Sigmoid colon (tissue), 4 donors: Measurements from ENCODE around the gene NR3C2.

ENCODE experiments used
- EP300 ChIP-seq, 4 donors: sonication (generic); formaldehyde crosslinking; IDR thresholded peaks; one replicate each; pipeline ENCODE4 v1.6.1; 2017; ENCODE audit warnings: antibody characterized with exemption in 4 of 4
- POLR2A ChIP-seq, 2 donors: fragments of 450-650 bp; IDR thresholded peaks; one replicate each; pipeline ENCODE4 v1.6.1; 2016; ENCODE audit warnings: antibody characterized with exemption in 2 of 2, mild to moderate bottlenecking in 2 of 2, moderate library complexity in 2 of 2
- POLR2AphosphoS5 ChIP-seq, 4 donors: sonication (generic); formaldehyde crosslinking; IDR thresholded peaks; one replicate each; pipeline ENCODE4 v1.6.1; 2017; ENCODE audit warnings: antibody characterized with exemption in 4 of 4
- TF ChIP-seq, protein P1 (sequence below), 4 experiments: fragments of 450-650 bp in 3 of 4; fragments of 200-600 bp in 1 of 4; IDR thresholded peaks; one replicate each; pipeline ENCODE4 v1.5.1; 2016 to 2019; ENCODE audit warnings: antibody characterized with exemption in 4 of 4, mild to moderate bottlenecking in 3 of 4, moderate library complexity in 2 of 4

DNA sequence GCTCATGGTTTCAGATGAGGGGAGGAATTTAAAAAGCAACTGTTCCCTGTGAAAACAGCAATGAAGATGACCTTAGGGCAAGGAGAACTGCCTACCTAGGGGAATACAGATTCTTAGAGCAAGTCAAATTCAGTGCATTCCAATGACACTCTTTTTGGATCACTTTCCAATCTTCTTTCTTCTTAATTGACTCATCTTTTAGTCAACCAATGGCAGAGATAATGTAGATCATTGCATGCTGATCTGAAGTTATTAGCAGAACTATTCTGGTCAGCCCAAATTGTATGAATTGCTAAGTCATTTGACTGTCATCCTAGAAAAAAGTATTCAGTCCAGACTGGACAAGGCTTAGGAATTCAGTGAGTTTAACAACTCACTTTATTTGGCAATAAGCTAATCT lies 12.6 kb upstream of the NR3C2 start:
- TF ChIP-seq, protein P1, sequence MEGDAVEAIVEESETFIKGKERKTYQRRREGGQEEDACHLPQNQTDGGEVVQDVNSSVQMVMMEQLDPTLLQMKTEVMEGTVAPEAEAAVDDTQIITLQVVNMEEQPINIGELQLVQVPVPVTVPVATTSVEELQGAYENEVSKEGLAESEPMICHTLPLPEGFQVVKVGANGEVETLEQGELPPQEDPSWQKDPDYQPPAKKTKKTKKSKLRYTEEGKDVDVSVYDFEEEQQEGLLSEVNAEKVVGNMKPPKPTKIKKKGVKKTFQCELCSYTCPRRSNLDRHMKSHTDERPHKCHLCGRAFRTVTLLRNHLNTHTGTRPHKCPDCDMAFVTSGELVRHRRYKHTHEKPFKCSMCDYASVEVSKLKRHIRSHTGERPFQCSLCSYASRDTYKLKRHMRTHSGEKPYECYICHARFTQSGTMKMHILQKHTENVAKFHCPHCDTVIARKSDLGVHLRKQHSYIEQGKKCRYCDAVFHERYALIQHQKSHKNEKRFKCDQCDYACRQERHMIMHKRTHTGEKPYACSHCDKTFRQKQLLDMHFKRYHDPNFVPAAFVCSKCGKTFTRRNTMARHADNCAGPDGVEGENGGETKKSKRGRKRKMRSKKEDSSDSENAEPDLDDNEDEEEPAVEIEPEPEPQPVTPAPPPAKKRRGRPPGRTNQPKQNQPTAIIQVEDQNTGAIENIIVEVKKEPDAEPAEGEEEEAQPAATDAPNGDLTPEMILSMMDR (IDR thresholded peaks at IDR 0.05): no peak
- TF ChIP-seq POLR2AphosphoS5 (IDR thresholded peaks at IDR 0.05): no peak
- no peak for TF ChIP-seq POLR2A (IDR thresholded peaks at IDR 0.05)
- TF ChIP-seq EP300 (IDR thresholded peaks at IDR 0.05): no peak
